HG02588 (cell line): ENCODE measurements around the gene AGFG2.
A peak's percentile ranks its signal among the peaks of the same experiment; 100 is the strongest.

Source experiments
- ATAC-seq: cut with Tn5 transposase; IDR thresholded peaks from one replicate; pipeline ENCODE4 v1.9.1; 2021; ENCODE audit warnings: mild to moderate bottlenecking, moderate library complexity; ENCODE audit not compliant: unreplicated experiment

The AGFG2 gene

GRCh38 chr7:100568896-100569844 lies 30.2 kb downstream of the AGFG2 start:
- ATAC-seq, result peak; percentile 43

- ATAC-seq, result no peak
Observed at GRCh38 chr7:100570954-100571828, 32.2 kb downstream of the AGFG2 start.

- no peak for ATAC-seq
Observed at GRCh38 chr7:100571829-100572116, 32.8 kb downstream of the AGFG2 start.

DNA sequence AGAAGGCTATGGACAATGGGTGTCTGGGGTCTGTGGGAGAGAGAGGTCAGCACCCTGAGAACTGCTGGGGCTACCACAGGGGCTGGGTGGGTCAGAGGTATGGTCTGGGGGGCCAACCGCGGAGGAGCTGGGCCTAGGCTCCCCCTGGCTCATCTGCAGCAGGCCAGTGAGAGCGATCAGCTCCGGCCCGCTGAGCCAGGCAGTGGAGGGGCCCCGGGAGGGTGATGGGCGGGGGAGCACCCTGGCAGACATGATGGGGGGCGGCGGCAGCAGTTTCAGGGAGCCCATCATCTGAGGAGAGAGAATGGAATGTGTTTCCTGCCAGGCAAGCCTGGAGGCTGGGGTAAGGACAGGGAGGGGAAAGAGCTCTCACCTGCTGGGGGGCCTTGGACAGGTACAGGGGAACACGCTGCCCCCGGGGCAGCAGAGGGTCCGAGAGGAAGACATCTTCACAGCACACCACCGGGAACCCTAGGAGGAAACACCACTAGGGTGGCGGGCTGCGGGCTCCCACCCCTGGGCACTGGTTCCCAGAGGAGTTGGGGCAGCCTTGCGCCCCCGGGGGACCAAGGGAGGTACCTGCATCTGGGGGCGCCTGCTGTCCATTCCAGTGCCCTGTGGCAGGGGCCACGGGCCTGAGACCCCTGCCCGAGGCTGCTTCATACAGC lies 33.4 kb downstream of the AGFG2 start:
- ATAC-seq, result no peak

DNA sequence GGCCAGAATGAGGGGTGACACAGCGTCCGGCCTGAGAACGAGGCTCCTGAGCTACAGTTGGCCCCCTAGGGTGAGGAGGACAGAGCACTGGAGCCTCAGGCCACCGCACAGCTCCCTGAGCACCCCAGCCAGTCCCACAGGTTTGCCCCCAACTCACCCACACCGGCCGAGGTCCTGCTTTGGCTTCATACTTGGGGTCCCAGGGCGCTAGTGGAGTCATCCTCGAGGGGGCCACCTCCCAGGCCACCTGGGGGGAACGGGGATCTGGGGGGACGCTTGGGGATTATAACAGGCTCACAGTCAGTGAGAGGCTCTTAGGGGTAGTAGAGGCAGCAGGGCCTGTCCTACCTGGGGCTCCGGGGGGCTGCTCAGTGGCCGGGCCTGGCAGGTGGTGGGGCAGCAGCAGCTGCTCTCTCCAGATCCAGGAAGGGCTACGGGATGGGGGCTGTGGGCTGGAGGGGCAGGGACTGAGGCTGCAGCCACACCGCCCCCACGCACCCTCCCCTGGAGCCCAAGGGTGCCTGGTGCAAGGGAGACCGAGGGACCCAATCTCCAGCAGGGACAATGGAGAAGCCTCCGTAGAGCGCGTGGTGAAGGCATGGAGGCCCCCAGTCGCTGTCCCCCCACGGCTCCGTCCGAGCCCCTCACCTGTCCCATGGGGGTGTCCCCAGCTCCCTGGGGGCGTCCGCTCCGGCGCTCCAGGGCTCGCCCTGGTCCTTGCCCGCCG lies 34.1 kb downstream of the AGFG2 start:
- no peak for ATAC-seq

GRCh38 chr7:100573691-100574361 lies 34.8 kb downstream of the AGFG2 start, which contains the start of gene SAP25:
Gene SAP25, minus strand, starts transcription at chr7:100573900. Its CDS starts 158 bp downstream, at chr7:100573742.
- ATAC-seq, result no peak

DNA sequence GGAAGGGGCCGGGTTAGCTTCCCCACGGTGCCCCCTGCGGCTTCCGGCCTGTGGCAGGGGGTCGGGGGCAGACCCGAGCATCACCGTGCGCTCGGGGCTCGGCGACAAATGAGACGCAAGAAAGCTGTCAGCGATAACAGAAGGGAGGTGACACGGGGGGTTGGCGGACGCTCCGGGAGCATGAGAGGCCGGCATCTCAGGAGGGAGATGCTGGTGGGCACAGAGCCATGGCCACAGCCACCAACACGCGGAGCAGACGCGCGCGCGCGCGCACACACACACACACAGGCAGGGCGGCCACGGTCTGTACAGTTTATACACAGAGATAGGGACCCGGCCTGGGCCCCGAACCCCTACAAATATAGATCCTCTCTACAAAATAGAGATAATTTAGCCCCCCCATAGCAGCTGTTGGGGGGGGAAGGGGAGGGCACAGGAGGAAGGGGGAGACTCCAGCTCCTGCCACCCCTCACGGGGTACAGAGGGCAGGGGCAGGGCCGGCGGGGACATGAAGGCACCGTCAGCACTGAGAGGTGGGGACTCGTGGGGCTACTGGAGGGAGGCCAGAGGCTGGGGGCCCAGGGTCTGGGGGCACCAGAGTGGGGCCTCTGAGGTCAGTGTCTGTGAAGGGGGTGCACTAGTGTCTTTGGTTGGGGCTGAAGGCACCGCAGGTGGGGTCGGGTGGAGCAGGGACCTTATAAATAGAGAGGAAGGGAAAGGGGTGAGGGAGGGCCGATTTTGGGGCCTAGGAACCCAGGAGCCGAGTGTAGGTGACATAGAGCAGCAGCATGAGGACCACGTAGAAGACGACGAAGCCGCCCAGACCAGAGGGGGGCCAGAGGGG lies 35.6 kb downstream of the AGFG2 start:
- no peak for ATAC-seq

DNA sequence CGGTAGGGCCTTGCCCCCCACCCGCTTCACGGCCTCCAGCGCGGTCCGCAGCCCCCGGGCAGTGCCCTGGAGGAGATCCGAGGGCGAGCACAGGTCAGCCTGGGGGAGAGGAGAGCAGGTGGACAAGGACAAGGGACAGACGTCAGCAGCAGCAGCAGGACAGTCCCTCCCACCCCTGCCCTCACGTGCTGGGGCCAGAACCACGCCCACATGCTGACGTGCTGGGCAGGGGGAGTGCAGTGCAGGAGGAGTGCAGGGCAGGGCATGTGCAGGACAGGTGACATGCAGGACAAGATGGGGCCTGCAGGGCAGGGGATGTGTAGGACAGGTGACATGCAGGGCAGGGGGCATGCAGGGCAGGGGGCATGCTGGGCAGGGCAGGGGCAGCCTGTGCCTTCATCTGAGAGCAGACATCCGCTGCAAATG lies 36.2 kb downstream of the AGFG2 start:
- no peak for ATAC-seq

GRCh38 chr7:100575746-100576383 lies 36.9 kb downstream of the AGFG2 start:
- ATAC-seq, result no peak

DNA sequence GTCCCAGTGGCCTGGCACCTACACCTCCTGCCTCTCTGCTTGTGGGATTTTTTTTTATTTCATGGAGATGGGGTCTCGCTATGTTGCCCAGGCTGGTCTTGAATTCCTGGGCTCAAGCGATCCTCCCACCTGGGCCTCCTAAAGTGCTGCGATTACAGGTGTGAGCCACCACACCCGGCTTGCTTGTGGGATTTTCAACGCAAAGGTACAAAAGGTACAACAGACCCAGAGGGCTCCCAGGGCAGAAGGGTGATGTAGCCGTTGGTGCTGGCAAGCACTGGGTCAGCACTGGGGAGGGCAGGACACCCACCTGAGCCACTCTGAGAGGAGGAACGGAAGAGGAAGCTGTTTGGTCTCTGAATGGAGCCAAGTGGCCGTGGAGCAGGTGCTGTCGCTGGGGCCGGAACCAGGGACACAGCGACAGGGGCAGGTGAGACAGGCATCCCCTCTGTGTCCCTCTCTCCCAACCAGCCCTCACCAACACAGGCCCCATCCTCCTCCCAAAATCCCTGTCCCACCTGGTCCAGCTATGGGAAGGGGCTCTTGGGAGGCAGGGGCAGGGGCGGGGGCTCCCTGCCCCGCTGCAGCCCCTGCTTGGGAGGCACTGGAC lies 37.5 kb downstream of the AGFG2 start:
- ATAC-seq, result no peak

- ATAC-seq, result no peak
Observed at GRCh38 chr7:100577103-100577502, 38.1 kb downstream of the AGFG2 start.

- ATAC-seq, result no peak
Observed at GRCh38 chr7:100577507-100577906, 38.5 kb downstream of the AGFG2 start.

DNA sequence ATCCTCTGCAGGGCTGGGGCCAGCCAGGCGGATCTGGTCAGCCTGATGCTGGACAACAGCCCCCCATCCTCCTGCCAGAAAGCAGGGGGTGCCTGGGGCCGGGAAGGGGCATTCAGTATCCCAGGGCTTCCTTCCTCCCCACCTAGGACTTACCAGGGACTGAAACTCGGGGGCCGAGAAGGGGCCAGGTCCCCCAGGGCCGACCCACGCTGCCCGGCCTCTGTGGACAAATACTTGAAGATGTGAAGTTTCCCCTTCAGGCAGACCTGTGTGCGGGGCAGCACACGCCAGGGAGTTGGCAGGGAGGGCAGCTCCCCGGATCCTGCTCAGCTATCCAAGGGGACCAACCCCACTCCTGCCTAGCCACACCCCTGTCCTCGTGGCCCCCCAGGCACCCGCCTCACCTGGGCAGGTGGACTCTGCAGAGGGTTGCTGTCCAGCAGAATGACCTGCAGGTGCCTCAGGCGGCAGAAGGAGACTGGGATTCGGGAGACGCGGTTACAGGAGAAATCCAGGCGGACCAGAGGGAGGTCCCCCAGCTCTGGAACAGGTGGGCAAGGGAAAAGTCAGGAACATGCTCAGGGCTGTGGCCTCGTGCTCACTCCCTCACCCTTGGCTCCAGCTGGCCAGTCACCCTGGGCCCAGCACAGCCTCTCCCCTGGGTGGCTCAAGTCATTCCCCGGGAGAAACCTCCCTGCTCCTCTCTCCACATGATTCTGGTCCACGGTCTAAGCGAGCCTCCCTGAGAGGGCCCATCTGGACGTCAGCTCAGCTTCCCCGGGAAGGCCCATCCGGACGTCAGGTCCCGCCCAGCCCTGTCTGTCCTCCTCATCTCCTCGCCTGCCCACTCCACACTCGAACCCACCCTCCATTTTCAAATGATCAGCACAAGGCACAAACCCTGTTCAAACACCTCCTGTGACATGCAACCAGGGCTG lies 39.5 kb downstream of the AGFG2 start:
- no peak for ATAC-seq

DNA sequence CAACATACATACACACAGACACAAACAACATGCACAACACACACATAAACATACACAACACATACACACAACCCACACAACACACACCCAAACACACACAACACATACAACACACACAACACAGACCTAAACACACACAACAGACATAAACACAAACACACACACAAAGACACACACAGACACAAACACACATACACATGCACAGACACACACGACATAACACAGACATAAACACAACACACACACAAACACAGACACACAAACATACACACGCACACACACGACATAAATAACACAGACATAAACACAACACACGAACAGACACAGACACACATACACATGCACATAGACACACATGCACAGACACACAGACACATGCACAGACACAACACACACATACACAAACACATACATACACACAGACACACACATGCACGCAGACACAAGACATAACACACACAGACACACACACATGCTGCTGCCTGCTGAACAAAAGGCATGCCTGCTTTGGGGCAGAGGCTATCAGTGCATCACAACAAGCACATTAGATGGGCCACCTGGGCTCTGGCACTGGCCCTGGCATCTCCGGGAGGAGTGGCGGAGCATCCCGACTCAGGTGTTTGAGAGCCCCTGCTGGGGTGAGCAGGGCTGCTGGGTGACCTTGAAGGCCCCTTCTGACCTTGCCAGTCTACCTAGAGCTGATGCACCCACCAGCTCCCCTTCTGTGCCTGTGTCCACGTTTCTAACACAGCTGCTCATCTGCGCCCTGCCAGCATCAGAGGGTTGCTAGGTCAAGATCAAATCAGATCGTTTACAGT lies 41.7 kb downstream of the AGFG2 start:
- no peak for ATAC-seq

GRCh38 chr7:100582041-100582579 lies 43.1 kb downstream of the AGFG2 start:
- ATAC-seq, result no peak

- ATAC-seq, result no peak
Observed at GRCh38 chr7:100582650-100583049, 43.6 kb downstream of the AGFG2 start.
